AG04450 (cell line): ENCODE measurements around the gene CHRNB2. TPM values are rescaled to one million over a fixed set of nuclear protein-coding genes. Genes with fewer than 3 reads are reported as not detected.

Source experiments
- CTCF ChIA-PET: fragments of 300-600, 350-600 bp; formaldehyde crosslinking; extraction: SDS; loops from one replicate; lab custom pipeline; 2022; ENCODE audit warnings: antibody characterized with exemption, inconsistent platforms; lab: Charles Lee
- POLR2A ChIA-PET: fragments of 350-600 bp; formaldehyde crosslinking; extraction: SDS; loops from one replicate; lab custom pipeline; 2021; ENCODE audit warnings: antibody characterized with exemption, inconsistent platforms; lab: Yijun Ruan, JAX
- DNase-seq: peaks from one replicate; pipeline ENCODE4 v3.0.0-alpha.2; 2011; ENCODE audit warnings: low read depth, low spot score
- H3K27ac ChIP-seq: one replicate; pipeline ENCODE4 v1.5.1; 2012; ENCODE audit warnings: low read depth, low read length, control low read depth
- H3K27me3 ChIP-seq: one replicate; pipeline ENCODE4 v1.6.0; 2012; ENCODE audit warnings: low read length; ENCODE audit not compliant: control insufficient read depth, insufficient read depth
- H3K4me3 ChIP-seq: 2 replicates; pipeline ENCODE4 v1.5.1; 2011; ENCODE audit warnings: mild to moderate bottlenecking, low read depth, low read length, control low read depth
- H3K9me3 ChIP-seq: 2 replicates; pipeline ENCODE4 v1.5.1; 2012; ENCODE audit warnings: low read length; ENCODE audit not compliant: control insufficient read depth, insufficient read depth
- CTCF ChIP-seq: IDR thresholded peaks from 2 replicates; pipeline ENCODE4 v1.5.1; 2011; ENCODE audit warnings: low read depth, low read length, control low read depth, inconsistent platforms
- polyA plus RNA-seq: library from polyadenylated mRNA; depleted of rRNA; stranded (reverse); fragments of >200 nt; gene quantifications from 2 replicates; pipeline ENCODE4 v1.2.3, GENCODE V29; 2011

The CHRNB2 gene
- polyA plus RNA-seq, 1 experiment: 0.06 TPM

GRCh38 chr1:154573168-154573510 lies 5.6 kb downstream of the CHRNB2 start:
- ChIA-PET POLR2A (interaction anchor here (0.7 kb wide), 1 partner anchor 36 kb away, joined by 4 read pairs; no protein-coding TSS in a partner anchor), CTCF (interaction anchor here (1.1 kb wide), 1 partner anchor 13 kb away, joined by 3 read pairs; no protein-coding TSS in a partner anchor)
- Histone ChIP-seq H3K4me3 (no peak overlapping the region), H3K27ac (no peak overlapping the region), H3K9me3 (no peaks in the 10 kb centered on the region; the same call in 1 of the 2 replicates), H3K27me3 (peaks cover 21% of the 10 kb centered on the region)
- DNase-seq: no peak
- no peak for TF ChIP-seq CTCF

- ChIA-PET POLR2A (no interaction called here), CTCF (interaction anchor here (1.3 kb wide), 1 partner anchor 15 kb away, joined by 4 read pairs; no protein-coding TSS in a partner anchor)
- Histone ChIP-seq H3K9me3 (no peaks in the 10 kb centered on the region; the same call in 1 of the 2 replicates), H3K27ac (no peak overlapping the region), H3K4me3 (no peak overlapping the region), H3K27me3 (peaks cover 13% of the 10 kb centered on the region)
- DNase-seq: no peak
- TF ChIP-seq CTCF: no peak
These were observed 7.1 kb downstream of the CHRNB2 start for GRCh38 chr1:154574716-154575115.

- H3K27me3 ChIP-seq: peaks cover 9% of the 10 kb centered on the region
- H3K9me3 ChIP-seq: no peaks in the 10 kb centered on the region; the same call in 1 of the 2 replicates
- no peak overlapping the region for H3K4me3 ChIP-seq
- H3K27ac ChIP-seq: no peak overlapping the region
- ChIA-PET CTCF (interaction anchor here (1.3 kb wide), 1 partner anchor 16 kb away, joined by 4 read pairs; no protein-coding TSS in a partner anchor), POLR2A (no interaction called here)
- DNase-seq: no peak
- no peak for TF ChIP-seq CTCF
These were observed 7.8 kb downstream of the CHRNB2 start for GRCh38 chr1:154575147-154575927.

- no peak for TF ChIP-seq CTCF
- H3K4me3 ChIP-seq: no peak overlapping the region
- ChIA-PET POLR2A (interaction anchor here (0.7 kb wide), 1 partner anchor 13 kb away, joined by 3 read pairs; no protein-coding TSS in a partner anchor), CTCF (interaction anchor here (0.5 to 0.6 kb wide), 2 partner anchors 44 to 184 kb away, joined by 3 to 4 read pairs; no protein-coding TSS in a partner anchor)
- H3K27me3 ChIP-seq: peaks cover 2% of the 10 kb centered on the region
- no peak for DNase-seq
- H3K27ac ChIP-seq: no peak overlapping the region
- H3K9me3 ChIP-seq: no peaks in the 10 kb centered on the region; the same call in 1 of the 2 replicates
These were observed 8.5 kb downstream of the CHRNB2 start for GRCh38 chr1:154575951-154576566.
